NCI-H526 treated with DMSO at 0.1 percent for 48 hours (cell line): ENCODE results near the gene IKZF4.

Experiments used
- DNase-seq: peaks from one replicate; lab custom pipeline; 2025; lab: John Stamatoyannopoulos, UW

The IKZF4 gene

GRCh38 chr12:56082967-56083366 lies 62.1 kb downstream of the IKZF4 start:
- no peak for DNase-seq

GRCh38 chr12:56084958-56085543 lies 64.2 kb downstream of the IKZF4 start:
- DNase-seq = peak; percentile 2

GRCh38 chr12:56086096-56086495 lies 65.3 kb downstream of the IKZF4 start:
- DNase-seq = no peak

GRCh38 chr12:56086608-56087007 lies 65.8 kb downstream of the IKZF4 start:
- no peak for DNase-seq

GRCh38 chr12:56087220-56087619 lies 66.4 kb downstream of the IKZF4 start:
- DNase-seq = no peak
